H7 (cell line): Measurements from ENCODE around the gene CMSS1. TPM values are rescaled to one million over a fixed set of nuclear protein-coding genes. Genes with fewer than 3 reads are reported as not detected.
"Not testable (repeated sequence)": the region's sequence is repeated elsewhere in the genome, so short reads cannot be mapped to it uniquely, and the experiment has no call there.

Source experiments
- DNase-seq: peaks from one replicate; pipeline ENCODE4 v3.0.0; 2012
- H3K27me3 ChIP-seq: 2 replicates; pipeline ENCODE4 v1.6.0; 2011; ENCODE audit warnings: mild to moderate bottlenecking, low read length; ENCODE audit not compliant: control insufficient read depth, insufficient read depth
- H3K36me3 ChIP-seq: replicated peaks from 2 replicates; pipeline ENCODE4 v1.5.1; 2011; ENCODE audit warnings: low read length; ENCODE audit not compliant: control insufficient read depth, insufficient read depth
- H3K4me3 ChIP-seq: 2 replicates; pipeline ENCODE4 v1.5.1; 2011; ENCODE audit warnings: low read depth, mild to moderate bottlenecking, control low read depth, low read length, moderate library complexity; ENCODE audit not compliant: insufficient read depth
- total RNA-seq: library from RNA; depleted of rRNA; stranded (reverse); fragments of >200 nt; shearing (Covaris generic); gene quantifications from 2 replicates; pipeline ENCODE4 v1.2.3, GENCODE V29; 2014

Gene CMSS1
- total RNA-seq, 1 experiment from 2014 or later = 44.6 TPM

DNA sequence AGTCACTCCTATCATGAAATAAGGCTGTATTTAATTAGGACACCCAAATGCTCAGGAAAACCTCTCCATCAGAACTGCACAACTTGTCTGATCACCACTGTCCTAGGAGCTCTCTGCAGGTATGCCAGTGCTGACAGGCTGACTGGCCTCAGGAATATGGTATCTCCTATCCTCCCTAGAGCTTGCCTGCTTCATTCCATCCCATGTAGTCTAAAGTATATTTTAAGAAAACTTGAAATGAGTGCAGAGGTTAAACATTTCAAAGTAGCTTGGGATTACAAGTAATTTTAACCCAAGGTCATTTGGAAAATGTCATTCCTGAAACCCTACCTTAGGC is 273.0 kb downstream of the CMSS1 start:
- Histone ChIP-seq H3K36me3 (no peaks in the 10 kb centered on the region), H3K4me3 (no peak overlapping the region), H3K27me3 (no peaks in the 10 kb centered on the region)
- DNase-seq = no peak

DNA sequence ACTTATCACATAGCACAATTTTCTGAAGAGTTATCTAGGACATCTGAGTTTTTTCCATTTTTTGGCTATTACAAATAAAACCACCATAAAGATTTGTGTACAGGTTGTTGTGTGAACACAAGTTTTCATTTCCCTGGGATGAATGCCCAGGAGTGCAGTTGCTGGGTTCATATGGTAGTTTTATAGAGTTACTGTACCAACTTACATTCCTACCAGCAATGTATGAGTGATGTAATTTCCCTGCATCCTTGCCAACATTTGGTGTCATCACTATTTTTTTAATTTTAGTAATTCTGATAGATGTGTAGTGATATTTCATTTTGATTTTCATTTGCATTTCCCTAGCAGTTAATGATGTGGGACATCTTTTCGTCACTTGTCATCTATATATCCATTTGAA is 276.2 kb downstream of the CMSS1 start:
- no peaks in the 10 kb centered on the region for H3K27me3 ChIP-seq
- H3K4me3 ChIP-seq = no peak overlapping the region
- H3K36me3 ChIP-seq = no peaks in the 10 kb centered on the region
- no peak for DNase-seq

- DNase-seq, H3K4me3 ChIP-seq, H3K36me3 ChIP-seq, H3K27me3 ChIP-seq: not testable (repeated sequence)
Measured at GRCh38 chr3:100096286-100096685, 278.6 kb downstream of the CMSS1 start.

DNA sequence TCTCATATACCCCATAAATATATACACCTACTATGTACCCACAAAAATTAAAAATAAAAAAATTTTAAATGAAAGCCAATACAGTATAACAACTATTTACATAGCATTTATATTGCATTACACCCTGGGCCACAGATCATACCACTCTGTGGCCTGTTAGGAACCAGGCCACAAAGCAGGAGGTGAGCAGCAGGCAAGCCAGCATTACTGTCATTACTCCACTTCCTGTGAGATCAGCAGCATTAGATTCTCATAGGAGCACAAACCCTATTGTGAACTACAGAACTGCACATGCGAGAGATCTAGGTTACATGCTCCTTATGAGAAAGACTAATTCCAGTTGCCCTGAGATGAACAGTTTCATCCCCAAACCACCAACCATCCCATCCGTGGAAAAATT is 279.2 kb downstream of the CMSS1 start:
- no peak for DNase-seq
- Histone ChIP-seq H3K27me3 (no peaks in the 10 kb centered on the region), H3K4me3 (no peak overlapping the region), H3K36me3 (no peaks in the 10 kb centered on the region)

DNA sequence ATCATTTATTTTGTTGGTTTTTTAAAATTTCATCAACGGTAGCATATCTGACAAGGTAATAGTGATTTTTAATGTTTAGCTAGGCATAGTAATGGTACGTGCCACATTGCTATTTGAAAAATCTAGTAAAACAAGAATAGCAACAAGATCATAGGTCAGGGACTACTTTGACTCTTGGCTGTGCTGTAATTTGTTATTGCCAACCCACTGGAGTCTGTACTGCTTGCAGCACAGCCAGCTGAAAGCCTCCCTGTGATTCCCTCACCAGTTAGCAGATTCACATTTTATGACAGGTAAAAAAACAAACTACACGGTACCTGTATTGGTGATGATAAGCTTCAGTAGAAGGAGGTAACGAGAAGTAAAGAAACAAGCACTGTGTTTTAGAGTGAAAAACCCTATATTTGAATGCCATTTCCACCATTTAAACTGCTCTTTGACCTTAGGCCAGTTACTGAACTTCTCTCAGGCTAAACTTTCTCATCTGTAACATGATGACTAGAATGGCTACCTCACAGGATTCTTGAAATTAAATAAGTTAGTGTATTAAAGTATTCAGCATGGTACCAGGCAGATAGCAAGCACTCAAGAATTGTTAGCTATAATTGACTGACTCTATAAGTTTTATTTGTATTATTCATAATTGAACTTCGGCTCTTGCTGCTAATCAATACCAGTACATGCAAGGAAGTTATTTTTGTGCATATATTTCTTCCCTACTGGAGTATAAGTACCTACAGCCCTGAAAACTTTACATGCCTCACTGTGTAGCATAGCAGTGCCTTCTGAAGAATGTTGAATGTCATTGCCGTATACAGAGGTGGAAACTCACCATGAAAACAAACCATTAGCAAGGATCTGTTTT is 280.5 kb downstream of the CMSS1 start:
- no peak overlapping the region for H3K4me3 ChIP-seq
- H3K36me3 ChIP-seq = no peaks in the 10 kb centered on the region
- H3K27me3 ChIP-seq = no peaks in the 10 kb centered on the region
- no peak for DNase-seq

- DNase-seq = no peak
- H3K36me3 ChIP-seq = no peaks in the 10 kb centered on the region
- no peaks in the 10 kb centered on the region for H3K27me3 ChIP-seq
- H3K4me3 ChIP-seq = no peak overlapping the region
Measured at GRCh38 chr3:100098784-100099070, 281.1 kb downstream of the CMSS1 start.

GRCh38 chr3:100099621-100100020 is 282.0 kb downstream of the CMSS1 start:
- DNase-seq = no peak
- no peaks in the 10 kb centered on the region for H3K27me3 ChIP-seq
- H3K4me3 ChIP-seq = no peak overlapping the region
- no peaks in the 10 kb centered on the region for H3K36me3 ChIP-seq

DNA sequence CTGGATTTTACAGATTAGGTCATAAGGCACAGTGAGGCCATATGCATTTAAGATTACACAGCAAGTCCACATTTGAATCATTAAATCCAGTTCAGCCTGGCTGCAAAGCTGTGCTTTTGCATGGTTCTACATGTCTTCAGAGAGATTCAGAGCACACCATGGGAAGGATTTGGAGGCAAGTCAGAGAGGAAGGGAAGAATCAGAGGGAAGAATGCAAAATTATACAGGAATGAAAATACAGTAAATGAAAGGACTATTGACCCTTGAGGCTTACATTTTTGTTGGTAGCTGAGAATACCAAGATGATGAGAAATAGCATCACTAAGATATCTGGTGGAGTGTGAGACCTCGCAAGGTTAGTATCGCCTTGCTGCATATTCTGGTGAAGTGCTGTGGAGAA is 282.8 kb downstream of the CMSS1 start:
- Histone ChIP-seq H3K36me3 (no peaks in the 10 kb centered on the region), H3K4me3 (no peak overlapping the region), H3K27me3 (no peaks in the 10 kb centered on the region)
- DNase-seq = no peak

DNA sequence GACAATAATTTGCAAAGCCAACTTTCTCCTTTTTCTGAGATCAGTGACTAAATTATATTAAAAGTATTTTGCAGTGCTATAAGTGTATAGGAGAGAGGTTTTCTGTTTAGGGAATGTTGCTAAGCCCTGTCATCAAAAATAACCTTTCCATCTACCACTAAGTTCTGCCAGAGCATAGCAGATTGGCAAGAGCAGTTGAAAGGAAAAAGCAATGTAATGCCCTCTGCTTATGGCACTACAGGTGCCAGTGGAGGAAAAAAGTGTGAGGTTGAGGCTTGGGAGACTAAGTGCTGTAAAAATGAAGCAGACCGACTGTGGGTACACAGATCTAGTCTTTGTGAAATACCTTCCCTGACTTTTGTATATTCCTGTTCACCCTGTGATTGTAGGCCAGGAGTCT is 285.1 kb downstream of the CMSS1 start:
- DNase-seq = no peak
- Histone ChIP-seq H3K36me3 (no peaks in the 10 kb centered on the region), H3K27me3 (no peaks in the 10 kb centered on the region), H3K4me3 (no peak overlapping the region)

DNA sequence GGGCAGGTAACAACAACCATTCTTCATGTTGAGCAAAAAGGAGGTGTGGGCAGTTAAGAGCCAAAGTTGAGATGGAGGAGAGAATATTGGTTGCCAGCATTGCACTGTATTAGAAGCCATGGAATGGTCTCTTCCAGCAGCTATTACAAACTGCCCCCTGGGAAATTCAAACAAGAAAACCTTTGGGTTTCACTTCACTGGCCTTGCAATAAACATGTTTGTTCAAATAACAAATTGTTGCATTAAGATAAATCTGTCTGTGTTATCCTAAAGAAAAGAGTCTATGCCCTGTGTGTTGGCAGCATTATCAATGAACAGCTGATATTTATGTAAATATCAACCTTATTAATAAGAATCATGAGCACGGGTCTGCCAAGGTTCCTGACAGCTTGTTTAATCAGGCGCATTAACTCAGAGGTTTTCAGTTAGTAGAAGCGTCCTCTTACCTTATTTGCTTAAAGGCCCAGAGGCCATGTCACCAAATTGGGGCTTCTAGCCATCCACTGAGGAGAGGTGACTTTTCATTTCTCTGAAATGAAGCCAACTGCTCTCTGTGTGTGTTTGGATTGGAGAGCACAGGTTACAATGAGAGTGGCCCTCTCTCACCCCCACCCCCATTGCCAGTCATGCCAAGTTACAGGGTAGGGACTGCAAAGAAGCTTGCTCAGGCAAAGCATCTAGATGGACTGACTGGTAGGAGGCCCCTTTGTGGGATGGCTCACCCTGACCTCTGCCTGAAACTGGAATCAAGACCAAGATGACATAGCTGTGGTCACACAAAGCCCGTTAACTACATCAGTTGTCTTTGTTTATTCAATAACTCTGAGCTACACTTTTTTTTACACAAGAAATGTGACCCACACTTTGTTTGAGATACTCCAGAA is 286.1 kb downstream of the CMSS1 start:
- Histone ChIP-seq H3K4me3 (no peak overlapping the region), H3K27me3 (no peaks in the 10 kb centered on the region), H3K36me3 (no peaks in the 10 kb centered on the region)
- no peak for DNase-seq

GRCh38 chr3:100104442-100104798 is 286.8 kb downstream of the CMSS1 start:
- DNase-seq = no peak
- H3K36me3 ChIP-seq = no peaks in the 10 kb centered on the region
- no peak overlapping the region for H3K4me3 ChIP-seq
- H3K27me3 ChIP-seq = no peaks in the 10 kb centered on the region

DNA sequence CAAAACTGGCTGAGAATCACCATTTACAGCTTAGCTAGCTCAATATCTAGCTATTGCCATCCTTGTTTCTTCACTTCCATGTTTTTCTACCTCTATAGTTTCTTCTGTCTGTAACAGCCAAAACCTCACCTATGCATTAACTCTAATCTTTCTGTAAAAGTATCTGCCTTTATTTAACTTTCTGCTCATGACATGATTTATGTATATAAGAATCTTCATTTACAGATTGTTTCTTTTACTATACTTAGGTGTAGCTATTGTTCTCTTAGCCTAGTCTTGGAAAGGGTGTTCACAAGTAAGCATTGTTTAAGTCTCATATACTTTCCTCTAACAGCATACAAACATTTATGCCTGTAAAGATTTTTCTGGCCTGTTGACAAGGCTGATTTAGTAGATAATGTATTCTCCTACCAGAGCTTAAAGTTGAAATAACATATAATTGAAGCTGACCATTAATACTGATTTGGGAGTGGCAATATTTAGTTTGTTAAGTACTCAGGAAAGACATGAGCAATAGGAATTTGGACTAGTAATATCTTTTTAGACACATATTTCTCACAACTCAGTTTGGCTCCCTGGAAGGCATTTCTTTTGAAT is 287.3 kb downstream of the CMSS1 start:
- no peaks in the 10 kb centered on the region for H3K36me3 ChIP-seq
- H3K27me3 ChIP-seq = no peaks in the 10 kb centered on the region
- no peak for DNase-seq
- H3K4me3 ChIP-seq = no peak overlapping the region

GRCh38 chr3:100105501-100105900 is 287.8 kb downstream of the CMSS1 start:
- Histone ChIP-seq H3K36me3 (no peaks in the 10 kb centered on the region), H3K4me3 (no peak overlapping the region), H3K27me3 (no peaks in the 10 kb centered on the region)
- no peak for DNase-seq

DNA sequence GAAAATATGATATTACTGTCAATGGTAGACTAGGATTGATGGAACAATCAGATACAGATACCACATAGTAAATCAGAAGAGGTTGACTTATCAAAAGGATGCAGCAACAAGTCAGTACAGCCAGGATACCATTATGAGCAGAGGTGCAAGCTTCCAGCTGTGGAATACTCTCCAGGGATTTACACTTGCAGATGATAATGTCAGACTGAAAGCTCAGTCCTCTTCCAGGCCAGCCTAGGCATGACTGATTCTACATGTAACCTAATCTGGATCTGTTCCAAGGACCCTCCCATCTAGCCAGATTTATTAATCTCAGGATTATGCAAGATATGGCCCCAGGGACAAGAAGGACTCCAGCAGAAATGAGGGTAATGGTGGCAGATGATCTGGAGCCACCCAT is 288.4 kb downstream of the CMSS1 start:
- Histone ChIP-seq H3K4me3 (no peak overlapping the region), H3K27me3 (no peaks in the 10 kb centered on the region), H3K36me3 (no peaks in the 10 kb centered on the region)
- DNase-seq = no peak

DNA sequence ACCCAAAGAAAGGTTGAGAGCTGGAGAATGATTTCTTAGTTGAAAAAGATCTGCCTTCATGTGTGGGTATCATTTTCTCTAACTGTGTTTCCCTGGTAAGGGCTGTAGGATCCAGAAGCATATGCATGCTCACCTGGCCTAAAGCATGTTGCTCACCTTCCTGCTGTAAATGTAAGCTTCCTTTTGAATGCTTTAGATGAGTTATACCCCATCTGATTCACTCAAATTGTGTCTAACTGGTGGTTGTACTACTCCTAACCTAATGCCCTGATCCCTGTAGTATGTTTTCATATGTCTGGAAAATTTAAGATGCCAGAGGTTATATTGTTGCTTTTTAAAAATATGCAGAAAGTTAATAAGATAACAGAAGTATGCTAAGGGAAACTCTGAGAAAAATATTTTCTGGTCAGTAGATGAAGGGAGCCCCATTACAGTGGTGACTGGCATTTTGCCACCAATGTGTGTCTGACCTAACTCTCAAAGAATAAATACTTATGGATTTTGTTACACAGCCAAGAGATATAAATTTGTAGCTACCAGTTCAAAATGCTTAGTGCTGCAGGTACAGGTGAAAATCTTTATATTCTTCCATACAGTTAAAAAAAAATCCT is 289.0 kb downstream of the CMSS1 start:
- Histone ChIP-seq H3K36me3 (no peaks in the 10 kb centered on the region), H3K4me3 (no peak overlapping the region), H3K27me3 (no peaks in the 10 kb centered on the region)
- no peak for DNase-seq
